ENCODE measurements around the gene ZNF487.
"Not testable (repeated sequence)": the region's sequence is repeated elsewhere in the genome, so short reads cannot be mapped to it uniquely, and the experiment has no call there.

ZNF487 gene

DNA sequence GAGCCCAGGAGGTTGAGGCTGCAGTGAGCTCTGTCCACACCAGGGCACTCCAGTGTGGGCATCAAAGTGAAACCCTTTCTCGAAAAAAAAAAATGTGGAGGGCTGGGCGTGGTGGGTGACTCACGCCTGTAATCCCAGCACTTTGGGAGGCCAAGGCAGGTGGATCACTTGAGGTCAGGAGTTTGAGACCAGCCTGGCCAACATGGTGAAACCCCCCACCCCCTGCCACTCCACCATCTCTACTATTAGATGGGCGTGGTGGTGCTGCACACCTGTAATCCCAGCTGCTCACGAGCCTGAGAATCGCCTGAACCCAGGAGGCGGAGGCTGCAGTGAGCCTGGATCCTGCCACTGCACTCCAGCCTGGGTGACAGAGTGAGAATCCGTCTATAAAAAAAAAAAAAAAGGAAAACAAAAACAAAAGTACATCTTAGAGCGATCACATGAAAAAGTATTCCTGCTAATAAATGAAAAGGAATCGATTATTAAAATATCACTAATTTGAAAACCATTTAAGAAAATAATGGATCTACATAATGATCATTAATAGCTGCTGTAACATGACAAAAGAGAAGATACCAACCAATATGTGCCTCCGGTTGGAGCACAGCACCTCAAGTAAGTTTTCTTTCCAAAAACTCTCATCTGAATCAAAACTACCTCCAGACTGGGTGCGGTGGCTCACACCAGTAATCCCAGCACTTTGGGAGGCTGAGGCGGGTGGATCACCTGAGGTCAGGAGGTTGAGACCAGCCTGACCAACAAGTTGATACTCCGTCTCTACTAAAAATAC is 32.8 kb upstream of the ZNF487 start:
- no peak for DNase-seq (ENCODE audit: low read depth in 1 of 2, low spot score in 1 of 2)

DNA sequence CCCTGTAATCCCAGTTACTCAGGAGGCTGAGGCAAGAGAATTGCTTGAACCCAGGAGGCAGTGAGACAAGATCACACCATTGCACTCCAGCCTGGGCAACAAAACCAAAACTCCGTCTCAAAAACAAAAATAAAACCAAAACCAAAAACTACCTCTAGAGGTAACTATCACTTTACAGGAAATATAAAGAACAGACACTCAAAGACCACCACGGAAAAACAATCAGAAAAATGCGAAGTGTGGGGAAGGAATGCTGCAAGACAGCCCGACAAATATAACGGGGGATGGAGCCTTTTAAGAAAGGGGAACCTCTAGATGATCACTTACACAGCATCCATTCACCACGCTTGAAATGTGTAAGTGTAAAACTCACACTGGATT is 32.2 kb upstream of the ZNF487 start:
- DNase-seq (ENCODE audit: low read depth in 1 of 2, low spot score in 1 of 2): no peak

DNA sequence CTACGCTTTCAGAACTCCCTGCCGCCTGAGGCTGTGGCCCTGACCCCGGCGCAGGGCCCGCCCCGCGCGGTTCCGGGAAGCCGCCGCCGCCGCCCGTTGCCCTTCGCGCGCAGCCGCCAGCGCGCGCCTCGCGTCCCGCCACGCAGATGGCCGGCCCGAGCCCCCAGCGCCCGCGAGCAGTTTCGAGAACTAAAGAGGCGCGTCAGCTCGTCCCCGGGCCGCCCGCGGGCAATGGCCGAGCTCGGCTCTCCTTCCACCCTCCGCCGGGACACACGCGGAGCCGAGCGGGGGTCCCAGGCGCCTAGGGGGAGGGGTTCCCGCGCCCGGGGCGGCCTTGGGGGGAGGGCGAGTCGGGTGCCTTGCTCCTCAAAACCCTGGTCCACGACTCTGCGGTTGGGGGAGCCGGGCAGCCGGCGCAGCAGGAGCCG is 29.7 kb upstream of the ZNF487 start:
- peak; percentile 17 to 50 for DNase-seq (ENCODE audit: low read depth in 1 of 2, low spot score in 1 of 2)

DNA sequence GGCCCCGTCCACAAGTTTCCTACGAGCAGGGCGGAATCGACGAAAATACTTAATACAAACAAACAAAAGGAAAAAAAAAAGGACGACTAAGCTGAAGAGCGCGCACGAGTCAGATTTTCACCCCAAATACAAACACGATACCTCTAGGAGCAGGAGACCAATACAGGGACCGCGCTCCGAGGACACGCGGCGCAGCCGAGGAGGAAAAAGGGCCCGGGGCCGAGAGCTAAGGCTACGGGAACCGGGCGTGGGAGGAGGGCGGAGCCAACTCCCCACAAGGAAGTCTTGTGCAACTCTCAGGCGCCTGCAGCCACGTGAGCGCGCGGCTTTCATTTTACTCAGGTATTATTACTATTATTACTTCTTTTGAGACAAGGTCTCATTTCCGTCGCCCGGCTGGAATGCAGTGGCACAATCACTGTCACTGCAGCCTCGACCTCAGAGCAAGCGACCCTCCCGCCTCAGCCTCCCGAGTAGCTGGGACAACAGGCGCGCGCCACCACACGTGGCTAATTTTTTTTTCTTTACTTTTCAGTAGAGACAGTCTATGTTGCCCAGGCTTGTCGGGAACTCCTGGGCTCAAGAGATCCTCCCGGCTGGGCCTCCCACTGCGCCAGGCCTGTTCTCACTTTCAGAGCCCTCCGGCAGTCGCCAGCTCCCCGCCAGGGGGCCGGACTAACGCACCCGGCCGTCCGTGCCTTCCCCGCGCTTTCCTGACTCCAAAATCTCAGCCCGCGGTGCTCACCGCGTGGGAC is 29.2 kb upstream of the ZNF487 start:
- DNase-seq (ENCODE audit: low read depth in 1 of 2, low spot score in 1 of 2): peak; percentile 43 to 81

DNA sequence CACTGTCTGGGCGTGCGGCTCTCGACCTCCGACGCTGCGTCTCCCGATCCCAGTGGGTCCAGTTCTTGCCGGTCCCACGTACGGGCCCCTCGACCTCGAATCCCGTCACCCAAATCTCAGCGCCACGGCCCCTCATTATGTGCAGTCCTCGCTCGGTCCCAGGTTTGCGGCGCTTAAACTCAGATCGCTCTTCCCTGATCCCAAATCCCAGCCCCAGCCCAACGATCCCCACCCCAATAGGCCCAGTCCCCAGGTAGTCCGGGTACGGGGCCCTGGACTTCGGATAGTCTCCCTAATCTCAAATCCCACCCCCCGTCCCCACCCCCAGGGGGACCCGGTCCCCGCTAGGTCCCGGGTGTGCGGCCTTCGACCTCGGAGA is 28.6 kb upstream of the ZNF487 start:
- DNase-seq (ENCODE audit: low read depth in 1 of 2, low spot score in 1 of 2): no peak

DNA sequence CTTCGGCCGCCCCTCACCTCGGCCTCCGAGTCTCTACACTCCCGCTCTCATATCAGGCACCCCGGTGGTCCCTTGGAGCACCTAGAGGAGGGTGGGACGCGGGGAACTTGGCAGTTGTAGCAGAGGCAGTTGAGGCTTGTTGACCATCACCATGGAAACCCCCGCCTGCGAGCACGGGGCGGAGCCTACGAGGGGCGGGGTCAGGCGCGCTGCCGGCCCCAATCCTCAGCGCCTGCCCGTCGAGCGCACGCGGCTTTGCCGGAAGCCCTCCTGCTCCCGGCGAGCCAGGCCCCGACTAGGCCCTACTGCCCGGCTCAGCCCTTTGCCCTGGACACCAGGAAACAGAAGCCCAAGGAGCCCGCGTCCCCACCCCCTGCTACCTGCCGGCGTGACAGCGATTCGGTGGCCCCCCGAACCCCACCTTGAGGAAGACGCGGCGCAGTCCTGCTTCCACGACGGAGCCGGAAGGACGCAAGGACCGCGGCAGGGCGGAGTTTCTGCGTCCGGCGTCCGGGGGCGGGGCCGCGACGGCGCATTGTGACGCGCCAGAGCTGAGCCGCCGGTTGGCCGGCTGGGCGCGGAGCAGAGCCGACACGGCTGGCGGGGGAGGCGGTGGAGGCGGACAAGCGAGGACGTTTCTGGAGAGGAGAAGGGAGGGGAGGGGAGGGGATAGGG is 28.1 kb upstream of the ZNF487 start, which contains the start of gene HNRNPF:
TSS of gene HNRNPF (minus strand) at position 477 of the 675 bp plus-strand sequence. CDS start 21,302 bp downstream, outside the sequence.
- DNase-seq (ENCODE audit: low read depth in 1 of 2, low spot score in 1 of 2): peak; percentile 82 to 90

DNA sequence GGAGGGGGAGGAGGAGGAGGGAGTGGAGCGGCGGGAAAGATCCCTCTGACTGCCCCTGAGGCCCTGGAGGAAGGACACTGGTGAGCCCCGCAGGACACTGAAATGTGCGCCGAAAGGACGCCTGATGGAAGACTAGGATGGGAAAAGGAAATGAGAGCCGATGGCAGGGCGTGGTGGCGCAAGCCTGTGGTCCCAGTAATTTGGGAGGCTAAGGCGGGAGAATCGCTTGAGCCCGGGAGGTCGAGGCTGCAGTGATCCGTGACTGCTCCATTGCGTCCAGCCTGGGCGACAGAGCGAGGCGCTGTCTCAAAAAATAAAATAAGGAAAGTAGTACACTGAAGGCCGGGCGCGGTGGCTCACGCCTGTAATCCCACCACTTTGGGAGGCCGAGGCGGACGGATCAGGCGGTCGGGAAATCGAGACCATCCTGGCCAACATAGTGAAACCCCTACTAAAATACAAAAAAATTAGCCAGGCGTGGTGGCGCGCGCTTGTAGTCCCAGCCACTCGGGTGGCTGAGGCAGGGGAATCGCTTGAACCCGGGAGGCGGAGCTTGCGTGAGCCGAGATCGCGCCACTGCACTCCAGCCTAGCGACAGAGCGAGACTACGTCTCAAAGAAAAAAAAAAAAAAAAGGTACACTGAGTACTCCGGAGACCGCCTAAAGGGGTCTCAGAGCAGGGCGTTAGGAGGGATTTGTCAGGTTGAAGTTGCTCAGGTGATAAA is 27.4 kb upstream of the ZNF487 start:
- DNase-seq (ENCODE audit: low read depth in 1 of 2, low spot score in 1 of 2): peak; percentile 39 to 51

DNA sequence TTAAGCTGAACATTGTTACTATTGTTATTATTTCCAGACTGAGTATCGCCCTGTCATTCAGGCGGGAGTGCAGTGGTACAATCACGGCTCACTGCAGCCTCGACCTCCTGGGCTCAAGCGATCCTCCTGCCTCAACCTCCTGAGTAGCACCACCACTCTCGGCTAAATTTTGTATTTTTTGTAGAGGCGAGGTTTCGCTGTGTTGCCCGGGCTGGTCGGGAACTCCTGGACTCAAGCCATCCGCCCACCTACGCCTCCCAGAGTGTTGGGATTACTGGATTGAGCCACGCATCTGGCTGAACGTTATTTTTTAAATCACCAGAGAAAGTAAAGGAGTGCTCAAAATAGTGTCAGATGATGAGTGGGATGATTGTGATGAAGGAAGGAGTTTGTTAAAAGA is 26.6 kb upstream of the ZNF487 start:
- DNase-seq (ENCODE audit: low read depth in 1 of 2, low spot score in 1 of 2): no peak

DNA sequence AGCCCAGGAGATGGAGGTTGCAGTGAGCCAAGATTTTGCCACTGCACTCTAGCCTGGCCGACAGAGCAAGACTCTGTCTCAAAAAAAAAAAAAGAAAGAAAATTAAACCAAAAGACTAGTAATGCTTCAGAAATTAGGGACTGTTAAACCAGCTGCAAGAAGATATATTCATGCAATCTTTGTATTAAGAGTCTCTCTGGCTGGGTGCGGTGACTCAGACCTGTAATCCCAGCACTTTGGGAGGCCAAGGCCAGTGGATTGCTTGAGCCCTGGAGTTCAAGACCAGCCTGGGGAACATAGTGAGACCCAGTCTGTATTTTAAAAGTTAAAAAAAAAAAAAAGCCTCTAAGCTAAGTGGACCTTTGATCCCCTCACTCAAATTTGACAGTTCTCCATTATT is 25.4 kb upstream of the ZNF487 start:
- DNase-seq (ENCODE audit: low read depth in 1 of 2, low spot score in 1 of 2): no peak

DNA sequence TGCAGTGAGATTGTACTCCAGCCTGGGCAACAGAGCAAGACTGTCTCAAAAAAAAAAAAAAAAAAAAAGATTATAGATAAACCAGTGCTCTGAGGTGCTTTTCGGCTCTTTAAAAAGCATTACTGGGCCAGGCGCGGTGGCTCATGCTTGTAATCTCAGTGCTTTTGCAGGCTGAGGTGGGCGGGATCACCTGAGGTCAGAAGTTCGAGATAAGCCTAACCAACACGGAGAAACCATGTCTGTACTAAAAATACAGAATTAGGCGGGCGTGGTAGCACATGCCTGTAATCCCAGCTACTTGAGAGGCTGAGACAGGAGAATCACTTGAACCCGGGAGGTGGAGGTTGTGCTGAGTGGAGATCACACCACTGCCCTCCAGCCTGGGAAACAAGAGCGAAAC is 21.4 kb upstream of the ZNF487 start:
- no peak for DNase-seq (ENCODE audit: low read depth in 1 of 2, low spot score in 1 of 2)

DNA sequence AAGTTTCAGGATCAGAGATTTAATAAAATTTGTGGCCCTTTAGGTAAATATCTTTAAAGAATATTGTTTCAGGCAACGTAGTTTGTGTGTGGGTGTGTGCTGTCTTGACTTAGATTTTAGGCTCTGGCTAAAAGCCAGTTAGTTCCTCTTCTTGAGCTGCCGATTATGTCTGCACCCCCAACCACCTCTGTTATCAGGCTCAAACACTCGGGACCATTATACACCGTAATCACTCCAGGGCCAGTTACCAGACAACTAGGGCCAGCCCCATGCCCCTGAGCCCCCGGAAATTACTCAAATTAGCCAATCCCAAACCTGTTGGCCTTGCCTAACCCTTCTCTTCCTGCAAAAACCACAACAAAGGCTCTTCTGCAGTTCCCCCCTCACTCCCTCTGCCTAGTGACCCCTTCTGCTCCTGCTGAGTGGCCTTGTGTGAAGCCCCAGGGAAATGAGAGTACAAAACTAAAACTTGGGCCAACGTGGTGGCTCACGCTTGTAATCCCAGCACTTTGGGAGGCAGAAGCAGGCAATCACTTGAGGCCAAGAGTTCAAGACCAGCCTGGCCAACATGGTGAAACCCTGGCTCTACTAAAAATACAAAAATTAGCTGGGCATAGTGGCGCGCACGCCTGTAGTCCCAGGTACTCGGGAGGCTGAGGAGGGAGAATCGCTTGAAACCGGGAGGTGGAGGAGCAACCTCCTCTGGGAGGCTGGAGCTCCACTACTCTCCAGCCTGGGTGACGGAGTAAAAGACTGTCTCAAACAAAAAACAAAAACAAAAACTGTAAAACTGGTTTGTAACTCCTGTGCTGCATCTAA is 18.8 kb upstream of the ZNF487 start:
- no peak for DNase-seq (ENCODE audit: low read depth in 1 of 2, low spot score in 1 of 2)

DNA sequence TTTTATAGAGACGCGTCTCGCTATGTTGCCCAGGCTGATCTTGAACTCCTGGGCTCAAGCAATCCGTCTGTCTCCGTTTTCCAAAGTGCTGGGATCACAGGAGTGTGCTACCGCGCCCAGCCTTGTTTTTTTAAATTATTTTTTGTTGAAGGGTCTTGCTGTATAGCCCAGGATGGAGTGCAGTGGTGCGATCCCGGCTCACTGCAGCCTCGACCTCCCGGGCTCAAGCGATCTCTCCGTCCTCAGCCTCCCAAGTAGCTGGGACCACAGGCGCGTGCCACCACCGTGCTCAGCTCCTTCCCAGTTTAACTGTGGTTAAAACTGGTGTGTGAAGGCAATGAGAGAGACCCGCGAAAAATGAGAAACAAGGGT is 16.9 kb upstream of the ZNF487 start:
- no peak for DNase-seq (ENCODE audit: low read depth in 1 of 2, low spot score in 1 of 2)

DNA sequence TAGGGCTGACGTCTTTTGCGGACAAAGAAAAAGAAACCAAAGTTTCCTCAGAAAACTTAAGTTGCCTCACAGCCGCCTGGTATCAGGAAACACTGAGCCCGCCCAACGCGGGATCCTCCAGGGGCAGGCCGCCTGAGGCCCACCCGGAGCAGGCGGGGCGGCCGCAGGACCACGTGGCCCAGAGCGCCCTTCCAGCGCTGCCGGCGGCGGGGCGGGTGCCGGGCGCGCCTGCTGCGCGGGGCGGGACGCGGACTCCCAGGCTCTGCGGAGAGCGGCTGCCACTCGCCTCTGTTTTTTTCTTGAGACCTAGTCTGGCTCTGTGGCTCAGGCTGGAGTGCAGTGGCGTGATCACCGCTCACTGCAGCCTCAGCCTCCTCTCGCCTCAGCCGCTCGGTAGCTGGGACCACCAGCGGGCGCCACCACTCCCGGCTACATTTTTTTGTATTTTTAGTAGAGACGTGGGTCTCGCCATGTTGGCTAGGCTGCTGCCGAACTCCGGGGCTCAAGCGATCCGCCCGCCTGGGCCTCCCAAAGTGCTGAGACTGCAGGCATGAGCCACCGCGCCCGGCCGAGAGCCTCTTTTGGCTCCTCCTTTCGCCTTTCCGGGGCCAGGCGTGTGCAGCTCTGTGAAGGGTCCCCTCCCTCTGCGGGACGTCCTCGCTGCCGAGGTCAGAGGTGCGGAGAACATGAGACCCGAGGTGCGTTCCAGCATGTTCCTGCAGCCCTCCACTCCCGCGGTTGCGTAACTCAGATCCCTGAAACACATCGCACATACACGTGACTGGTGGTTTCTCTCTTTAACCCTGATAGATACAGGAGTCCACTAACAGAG is 16.3 kb upstream of the ZNF487 start:
- DNase-seq (ENCODE audit: low read depth in 1 of 2, low spot score in 1 of 2): peak; percentile 46 to 74

DNA sequence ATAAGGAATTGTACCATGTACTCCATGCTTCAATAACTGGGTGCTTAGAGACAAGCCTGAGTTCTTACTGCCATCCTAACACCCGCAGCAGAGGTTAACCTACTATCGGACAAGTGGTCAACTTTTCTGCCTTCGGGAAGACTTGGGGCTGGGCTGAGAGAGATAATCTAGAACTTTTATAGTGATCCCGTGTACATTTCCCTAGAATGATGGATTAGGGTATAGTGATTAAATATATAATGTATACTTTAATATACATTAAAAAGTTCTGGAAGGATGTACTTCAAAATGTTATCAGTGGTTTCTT is 15.8 kb upstream of the ZNF487 start:
- DNase-seq (ENCODE audit: low read depth in 1 of 2, low spot score in 1 of 2): no peak

DNA sequence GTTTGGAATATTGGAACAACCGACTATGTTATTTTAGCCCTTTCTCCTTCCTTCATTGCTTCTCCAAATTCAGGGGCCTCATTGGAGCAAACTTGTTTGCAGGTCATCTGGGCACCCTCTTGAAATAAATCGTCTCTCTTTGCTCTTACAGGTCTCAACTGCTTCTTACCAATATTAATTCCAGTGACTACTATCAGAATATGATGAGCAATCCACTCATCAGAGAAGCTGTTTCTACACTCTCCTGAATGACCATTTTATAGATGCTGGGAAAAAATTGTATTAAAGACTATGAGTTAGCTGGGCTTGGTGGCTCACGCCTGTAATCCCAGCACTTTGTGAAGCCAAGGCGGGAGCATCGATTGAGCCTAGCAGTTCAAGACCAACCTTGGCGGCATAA is 15.4 kb upstream of the ZNF487 start:
- DNase-seq (ENCODE audit: low read depth in 1 of 2, low spot score in 1 of 2): no peak

DNA sequence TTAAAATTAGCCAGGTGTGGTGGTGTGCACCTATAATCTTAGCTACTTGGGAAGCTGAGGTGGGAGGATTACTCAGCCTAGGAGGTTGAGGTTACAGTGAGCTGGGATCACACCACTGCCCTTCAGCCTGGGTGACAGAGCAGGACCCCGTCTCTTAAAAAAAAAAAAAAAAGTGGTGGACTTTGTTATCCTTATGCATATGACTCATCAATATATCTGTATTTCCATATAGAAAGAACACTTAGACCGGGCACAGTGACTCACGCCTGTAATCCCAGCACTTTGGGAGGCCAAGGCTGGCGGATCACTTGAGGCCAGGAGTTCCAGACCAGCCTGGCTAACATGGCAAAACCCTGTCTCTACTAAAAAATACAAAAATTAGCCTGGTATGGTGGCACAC is 15.0 kb upstream of the ZNF487 start:
- DNase-seq (ENCODE audit: low read depth in 1 of 2, low spot score in 1 of 2): not testable (repeated sequence)

DNA sequence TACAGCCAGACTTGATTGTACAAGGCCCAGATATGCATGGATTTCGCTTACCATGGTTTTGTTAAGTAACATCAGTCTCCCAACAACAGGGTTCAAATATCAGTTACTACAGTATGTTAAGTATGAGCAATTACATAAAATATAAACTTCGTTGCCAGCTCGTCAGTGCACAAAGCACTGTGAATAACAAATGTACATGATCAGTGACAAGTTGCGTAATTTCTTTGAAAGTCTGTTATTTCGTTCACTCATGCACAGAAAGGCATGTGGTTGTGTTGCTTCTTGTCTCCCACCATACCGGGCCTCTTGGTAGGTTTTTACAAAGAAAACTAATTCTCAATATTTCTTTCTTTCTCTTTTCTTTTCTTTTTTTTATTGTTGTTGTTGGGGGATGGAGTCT is 12.5 kb upstream of the ZNF487 start:
- DNase-seq (ENCODE audit: low read depth in 1 of 2, low spot score in 1 of 2): no peak

DNA sequence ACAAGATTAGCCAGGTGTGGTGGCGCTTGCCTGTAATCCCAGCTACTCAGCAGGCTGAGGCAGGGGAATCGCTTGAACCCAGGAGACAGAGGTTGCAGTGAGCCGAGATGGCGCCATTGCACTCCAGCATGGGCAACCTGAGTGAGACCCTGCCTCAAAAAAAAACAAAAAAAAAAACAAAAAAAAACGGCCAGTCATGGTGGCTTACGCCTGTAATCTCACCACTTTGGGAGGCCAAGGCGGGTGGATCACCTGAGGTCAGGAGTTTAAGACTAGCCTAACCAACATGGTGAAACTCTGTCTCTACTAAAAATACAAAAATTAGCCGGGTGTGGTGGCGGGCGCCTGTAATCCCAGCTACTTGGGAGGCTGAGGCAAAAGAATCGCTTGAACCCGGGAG is 10.4 kb upstream of the ZNF487 start:
- not testable (repeated sequence) for DNase-seq (ENCODE audit: low read depth in 1 of 2, low spot score in 1 of 2)

DNA sequence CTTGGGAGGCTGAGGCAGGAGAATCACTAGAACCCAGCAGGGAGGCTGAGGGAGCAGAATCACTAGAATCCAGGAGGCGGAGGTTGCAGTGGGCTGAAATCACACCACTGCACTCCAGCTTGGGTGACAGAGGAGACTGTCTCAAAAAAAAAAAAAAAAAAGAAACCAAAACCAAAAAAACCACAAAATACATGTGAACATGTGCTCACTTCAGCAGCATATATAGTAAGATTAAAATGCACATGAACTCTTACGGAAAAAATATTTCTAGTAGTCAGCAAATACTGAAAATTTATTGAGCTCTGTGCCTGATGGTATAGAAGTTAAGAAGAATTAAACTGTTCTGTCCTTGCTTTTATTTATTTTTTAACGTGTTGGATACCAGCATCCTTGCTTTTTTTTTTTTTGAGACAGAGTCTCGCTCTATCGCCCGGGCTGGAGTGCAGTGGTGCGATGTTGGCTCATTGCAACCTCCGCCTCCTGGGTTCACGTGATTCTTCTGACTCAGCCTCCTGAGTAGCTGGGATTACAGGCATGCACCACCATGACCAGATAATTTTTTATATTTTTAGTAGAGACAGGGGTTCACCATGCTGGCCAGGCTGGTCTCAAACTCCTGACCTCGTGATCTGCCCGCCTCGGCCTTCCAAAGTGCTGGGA is 9.6 kb upstream of the ZNF487 start:
- no peak for DNase-seq (ENCODE audit: low read depth in 1 of 2, low spot score in 1 of 2)
